ENCODE results near the gene LPP. TPM values are rescaled to one million over a fixed set of nuclear protein-coding genes. Genes with fewer than 3 reads are reported as not detected.

LPP gene
- total and polyA plus RNA-seq, 9 of the 15 experiments (the other 6 are each of a cell fraction or from before 2014, with no cell fraction given) = 0.07 to 0.18 TPM; not detected in 7

DNA sequence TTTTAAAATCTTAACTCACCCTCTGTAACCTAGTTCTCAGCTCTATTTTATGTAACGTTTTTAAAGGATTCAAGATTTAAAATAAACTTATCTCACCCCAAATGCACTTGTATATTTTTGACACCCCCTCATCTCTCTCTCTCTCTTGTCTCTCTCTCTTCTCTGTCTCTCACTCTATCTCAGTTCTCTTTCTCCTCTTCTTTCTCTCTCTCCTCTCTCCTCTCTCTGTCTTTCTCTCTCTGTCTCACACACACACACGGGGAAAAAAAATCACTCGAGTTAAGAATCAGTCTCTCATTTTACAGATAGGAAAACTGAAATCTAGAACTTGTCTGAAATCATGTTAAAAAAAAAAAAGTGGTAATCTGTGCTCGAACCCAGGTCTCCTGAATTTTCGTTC, 108.5 kb downstream of the LPP start:
- H3K27ac ChIP-seq (ENCODE audit: extremely low read depth, low read depth, low read length) = no peak overlapping the region
- H3K36me3 ChIP-seq (ENCODE audit: control insufficient read depth, insufficient read depth, low read length) = no peaks in the 10 kb centered on the region
- no peaks in the 10 kb centered on the region for H3K27me3 ChIP-seq (ENCODE audit: control insufficient read depth in 2 of 2, insufficient read depth in 2 of 2, low read length in 2 of 2)
- H3K4me2 ChIP-seq (ENCODE audit: insufficient read depth, low read length) = no peak overlapping the region
- in situ Hi-C loops (cut with MboI) (no loop called here), intact Hi-C loops (cut with micrococcal nuclease) (no loop called here)
- no peak for FAIRE-seq
- H3K4me1 ChIP-seq (replicated peaks in 1 of 2; ENCODE audit: control insufficient read depth in 2 of 2, insufficient read depth in 2 of 2, low read length in 2 of 2) = no peaks in the 10 kb centered on the region
- no peak overlapping the region for H3K4me3 ChIP-seq
- no peak for TF ChIP-seq TAF15 (IDR thresholded peaks at IDR 0.05; ENCODE audit: low read depth, low read length)
- TF ChIP-seq ZNF512 (tag; IDR thresholded peaks at IDR 0.05) = no peak
- TF ChIP-seq GTF2A2 (tag; IDR thresholded peaks at IDR 0.05) = no peak
- no peak for TF ChIP-seq RFX5 (IDR thresholded peaks at IDR 0.05; ENCODE audit: low read depth, low read length)
- TF ChIP-seq ZBTB34 (CRISPR knock-in tag; IDR thresholded peaks at IDR 0.05) = no peak
- TF ChIP-seq ETS2 (tag; IDR thresholded peaks at IDR 0.05; ENCODE audit: borderline replicate concordance, poor library complexity, severe bottlenecking) = no peak
- no peak for TF ChIP-seq DLX4 (CRISPR knock-in tag; IDR thresholded peaks at IDR 0.05)
- TF ChIP-seq PTRF (tag; IDR thresholded peaks at IDR 0.05) = no peak
- no peak for TF ChIP-seq E2F4 (CRISPR knock-in tag; IDR thresholded peaks at IDR 0.05; ENCODE audit: low read depth)
- TF ChIP-seq ZNF263 (CRISPR knock-in tag; IDR thresholded peaks at IDR 0.05; ENCODE audit: borderline replicate concordance) = no peak
- no peak for TF ChIP-seq CBX5 (IDR thresholded peaks at IDR 0.05; ENCODE audit: borderline replicate concordance, low read depth)
- no peak for TF ChIP-seq LEF1 (IDR thresholded peaks at IDR 0.05)
- no peak for TF ChIP-seq TEAD1 (CRISPR knock-in tag; IDR thresholded peaks at IDR 0.05)
- TF ChIP-seq TEAD4 (IDR thresholded peaks at IDR 0.05; ENCODE audit: low read length) = no peak
- no peak for TF ChIP-seq TEAD4 (CRISPR knock-in tag; IDR thresholded peaks at IDR 0.05; ENCODE audit: borderline replicate concordance)
- no peak for TF ChIP-seq ETV5 (CRISPR knock-in tag; IDR thresholded peaks at IDR 0.05; ENCODE audit: low read depth)
- TF ChIP-seq DDX20 (tag; IDR thresholded peaks at IDR 0.05; ENCODE audit: low read depth) = no peak
- H3K9me3 ChIP-seq (replicated peaks; ENCODE audit: control insufficient read depth, insufficient read depth, low read depth, low read length) = no peaks in the 10 kb centered on the region
- ChIA-PET POLR2A (no interaction called here), CTCF (ENCODE audit: low intra/inter-chr PET ratio) (interaction anchor here (0.7 kb wide), 1 partner anchor 521 kb away, joined by 4 read pairs; no protein-coding TSS in a partner anchor)
- DNase-seq (ENCODE audit: extremely low read depth in 1 of 4, low spot score in 3 of 4) = no peak
- no peaks in the 10 kb centered on the region for H4K20me1 ChIP-seq (replicated peaks; ENCODE audit: control insufficient read depth, insufficient read depth, low read length)
- no peaks in the 10 kb centered on the region for H3K79me2 ChIP-seq (ENCODE audit: control insufficient read depth, insufficient read depth, low read length)
- no peak overlapping the region for H3K9ac ChIP-seq (ENCODE audit: insufficient read depth in 1 of 2, low read depth in 2 of 2, low read length in 2 of 2)
- no peak for ATAC-seq
- H3K9me1 ChIP-seq (ENCODE audit: control insufficient read depth, insufficient read depth, low read length) = no peaks in the 10 kb centered on the region
- WGBS (ENCODE audit: insufficient coverage, low coverage, missing lambda C conversion rate) = 0% methylated on average over 3 of the region's 5 CpGs
- BruUV-seq (replicated peaks) = no TSS peak
- no peak overlapping the region for H2AFZ ChIP-seq (ENCODE audit: low read depth, low read length)

Measured in K562 (cell line).